ENCODE data around the gene SPRN. TPM values are rescaled to one million over a fixed set of nuclear protein-coding genes. Genes with fewer than 3 reads are reported as not detected.
A peak's percentile ranks its signal among the peaks of the same experiment; 100 is the strongest.

SPRN gene
- polyA plus RNA-seq, 4 donors = 3.4 to 7.5 (median 5.3) TPM

DNA sequence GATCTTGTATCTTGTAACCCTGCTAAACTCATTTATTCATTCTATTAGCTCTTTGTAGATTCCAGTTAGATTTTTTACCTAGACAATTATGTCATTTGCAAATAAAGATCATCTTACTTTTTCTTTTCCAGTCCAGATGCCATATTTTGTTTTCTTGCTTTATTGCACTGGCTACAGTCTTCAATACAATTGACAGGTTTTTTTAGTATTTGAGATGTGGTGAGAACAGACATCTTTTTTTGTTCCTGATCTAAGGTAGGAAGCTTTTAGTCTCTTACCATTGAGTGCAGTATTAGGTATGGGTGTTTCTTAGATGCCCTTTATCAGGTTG is 12.1 kb downstream of the SPRN start:
- DNase-seq (ENCODE audit: low read depth in 4 of 4, low spot score in 2 of 4) = no peak

DNA sequence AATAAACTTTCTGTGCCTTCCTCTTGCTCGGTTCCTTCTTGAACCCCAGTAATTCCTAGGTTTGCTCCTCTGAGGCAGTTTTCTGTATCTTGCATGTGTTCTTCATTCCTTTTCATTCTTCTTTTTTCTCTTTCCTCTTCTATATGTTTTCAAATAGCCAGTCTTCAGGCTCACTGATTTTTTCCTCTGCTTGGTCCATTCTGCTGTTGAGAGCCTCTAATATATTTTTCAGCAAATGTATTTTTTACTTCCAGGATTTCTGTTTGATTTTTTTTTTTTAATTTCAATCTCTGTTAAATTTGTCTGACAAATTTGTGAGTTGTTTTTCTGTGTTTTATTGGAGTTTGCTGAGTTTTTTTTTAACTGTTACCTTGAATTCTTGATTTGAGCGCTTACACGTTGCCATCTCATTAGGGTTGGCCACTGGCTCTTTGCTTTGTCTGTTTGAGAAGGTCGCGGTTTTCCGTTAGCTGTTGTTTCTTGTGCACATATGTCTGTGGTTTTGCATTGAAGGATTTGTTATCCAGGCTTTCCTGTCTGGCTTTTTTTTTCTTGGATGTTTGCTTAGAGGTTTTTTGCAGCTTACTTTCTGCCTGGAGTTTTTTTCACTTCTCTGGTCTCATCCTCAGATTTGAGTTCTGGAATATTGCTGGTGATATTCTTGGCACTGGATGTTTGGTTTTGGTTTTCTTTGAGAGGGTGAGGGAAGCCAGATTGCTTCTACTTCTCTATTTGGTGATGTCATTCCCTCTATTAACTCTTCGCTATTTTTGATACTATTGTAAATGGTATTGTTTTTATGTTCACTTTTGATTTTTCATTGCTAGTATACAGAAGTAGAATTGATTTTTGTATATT is 12.7 kb downstream of the SPRN start:
- DNase-seq (ENCODE audit: low read depth in 4 of 4, low spot score in 2 of 4) = no peak

DNA sequence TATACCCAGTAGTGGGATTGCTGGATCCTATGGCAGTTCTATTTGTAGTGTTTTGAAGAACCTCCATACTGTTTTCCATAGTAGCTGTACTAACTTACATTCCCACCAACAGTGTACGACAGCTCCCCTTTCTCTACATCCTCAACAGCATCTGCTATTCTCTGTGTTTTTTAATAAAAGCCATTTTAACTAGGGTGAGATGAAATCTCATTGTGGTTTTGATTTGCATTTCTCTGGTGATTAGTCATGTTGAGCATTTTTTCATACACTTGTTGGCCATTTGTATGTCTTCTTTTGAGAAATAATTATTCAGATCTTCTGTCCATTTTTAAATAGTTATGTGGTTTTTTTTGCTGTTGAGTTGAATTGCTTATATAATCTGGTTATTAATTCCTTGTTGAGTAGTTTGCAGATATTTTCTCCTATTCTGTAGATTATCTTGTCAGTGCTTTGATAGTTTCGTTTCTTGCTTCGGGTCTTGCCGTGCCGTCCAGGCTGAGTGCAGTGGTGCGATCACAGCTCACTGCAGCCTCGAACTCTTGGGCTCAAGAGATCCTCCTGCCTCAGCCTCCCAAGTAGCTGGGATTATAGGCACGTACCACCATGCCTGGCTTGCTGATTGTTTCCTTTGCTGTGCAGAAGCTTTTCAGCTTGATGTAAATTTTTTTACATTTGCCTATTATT is 18.4 kb downstream of the SPRN start:
- no peak for DNase-seq (ENCODE audit: low read depth in 4 of 4, low spot score in 2 of 4)

DNA sequence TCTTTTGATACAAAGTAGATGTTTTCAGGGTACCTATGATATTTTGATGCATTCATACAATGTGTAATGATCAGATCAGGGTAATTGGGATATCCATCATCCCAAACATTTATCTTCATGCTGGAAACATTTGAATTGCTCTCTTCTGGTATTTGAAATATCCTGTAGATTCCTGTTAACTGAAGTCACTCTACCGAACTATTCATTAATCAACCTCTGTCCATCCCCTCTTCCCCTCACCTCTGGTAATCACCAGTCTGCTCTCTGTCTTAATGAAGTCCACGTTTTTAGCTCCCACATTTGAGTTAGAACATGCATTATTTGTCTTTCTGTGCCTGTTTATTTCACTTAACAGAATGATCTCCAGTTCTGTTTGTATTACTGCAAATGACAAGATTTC is 19.2 kb downstream of the SPRN start:
- DNase-seq (ENCODE audit: low read depth in 4 of 4, low spot score in 2 of 4) = no peak

DNA sequence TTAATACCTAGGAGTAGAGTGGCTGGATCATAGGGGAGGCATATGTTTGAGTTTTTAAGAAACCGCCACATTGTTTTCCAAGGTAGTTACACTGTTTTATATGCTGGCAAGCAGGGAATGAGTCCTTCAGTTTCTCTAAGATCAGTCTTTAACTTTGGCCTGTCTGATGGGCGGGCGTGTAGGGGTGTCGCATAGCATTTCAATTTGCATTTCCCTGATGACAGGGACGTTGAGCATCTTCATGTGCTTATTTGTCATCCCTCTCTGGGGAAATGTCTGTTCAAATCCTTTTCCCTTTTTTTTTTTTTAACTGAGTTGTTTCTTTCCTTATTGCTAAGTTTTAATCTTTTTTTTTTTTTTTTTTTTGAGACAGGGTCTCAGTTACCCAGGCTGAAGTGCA is 20.6 kb downstream of the SPRN start:
- no peak for DNase-seq (ENCODE audit: low read depth in 4 of 4, low spot score in 2 of 4)

DNA sequence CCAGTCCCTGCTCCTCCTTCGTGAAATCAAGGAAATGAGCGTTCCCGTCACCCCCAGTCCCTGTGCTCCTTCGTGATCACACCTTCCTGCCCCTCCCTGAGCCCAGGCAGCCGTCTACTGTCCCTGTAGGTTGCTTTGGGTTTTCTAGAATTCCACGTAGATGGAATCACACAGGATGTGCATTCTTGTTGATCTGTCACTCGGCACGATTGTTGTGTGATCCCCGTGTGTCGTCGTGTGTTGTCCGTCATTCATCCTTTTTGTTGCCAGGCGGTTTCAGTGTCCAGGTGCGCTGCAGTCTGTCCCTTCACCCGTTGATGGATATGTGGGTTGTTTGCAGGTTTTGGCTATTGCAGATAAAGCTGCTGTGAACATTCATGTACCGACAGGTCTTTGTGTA is 21.1 kb downstream of the SPRN start:
- DNase-seq (ENCODE audit: low read depth in 4 of 4, low spot score in 2 of 4) = no peak

DNA sequence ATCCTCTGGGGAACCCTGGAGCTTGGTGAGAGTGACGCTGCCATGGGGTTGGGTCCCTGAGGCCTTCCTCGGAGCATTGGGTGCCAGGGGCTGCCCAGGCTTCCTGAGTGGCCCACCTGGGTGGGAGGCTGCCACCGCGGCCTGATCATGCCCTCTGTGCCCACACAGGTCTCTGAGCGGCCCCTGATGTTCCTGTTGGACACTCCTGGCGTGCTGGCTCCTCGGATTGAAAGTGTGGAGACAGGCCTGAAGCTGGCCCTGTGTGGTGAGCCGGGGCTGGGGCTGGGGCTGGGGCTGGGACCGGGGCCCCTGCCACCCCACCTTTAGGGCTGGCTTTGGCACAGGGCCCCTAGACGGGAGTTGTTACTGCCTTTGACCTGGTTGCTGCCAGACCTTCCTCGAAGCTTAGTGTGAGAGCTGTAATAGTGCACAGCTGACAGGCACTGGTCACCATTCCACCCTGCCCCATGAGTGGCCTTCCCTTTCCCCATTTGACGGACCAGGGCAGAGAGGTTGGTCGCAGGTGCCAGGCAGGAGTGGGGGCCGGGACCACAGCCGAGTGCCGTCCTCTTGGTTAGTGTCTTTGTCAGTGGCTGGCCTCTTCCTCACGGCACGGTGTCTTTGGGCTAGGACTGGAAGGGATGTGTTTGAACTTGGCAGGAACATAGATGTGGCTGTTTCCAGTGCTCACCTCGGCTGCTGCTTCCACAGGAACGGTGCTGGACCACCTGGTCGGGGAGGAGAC is 22.3 kb downstream of the SPRN start:
- DNase-seq (ENCODE audit: low read depth in 4 of 4, low spot score in 2 of 4) = no peak

DNA sequence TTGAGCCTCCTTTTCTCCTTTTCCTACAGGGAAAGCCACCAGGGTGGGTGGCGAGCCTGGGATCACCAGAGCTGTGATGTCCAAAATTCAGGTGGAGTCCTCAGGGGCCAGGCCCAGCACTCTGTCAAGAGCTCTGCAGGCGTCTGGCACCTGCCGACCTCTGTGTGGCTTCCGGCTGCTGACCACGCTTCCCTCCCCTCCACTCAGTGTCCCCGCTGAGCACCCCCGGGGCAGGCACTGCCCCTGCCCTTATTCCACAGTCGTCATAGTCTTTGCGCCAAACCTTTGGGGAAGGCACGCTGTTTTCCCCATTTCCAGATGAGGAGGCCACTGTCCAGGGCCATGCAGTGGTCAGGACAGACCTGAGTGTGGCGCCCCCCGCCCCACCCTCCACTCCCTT is 22.9 kb downstream of the SPRN start:
- no peak for DNase-seq (ENCODE audit: low read depth in 4 of 4, low spot score in 2 of 4)

DNA sequence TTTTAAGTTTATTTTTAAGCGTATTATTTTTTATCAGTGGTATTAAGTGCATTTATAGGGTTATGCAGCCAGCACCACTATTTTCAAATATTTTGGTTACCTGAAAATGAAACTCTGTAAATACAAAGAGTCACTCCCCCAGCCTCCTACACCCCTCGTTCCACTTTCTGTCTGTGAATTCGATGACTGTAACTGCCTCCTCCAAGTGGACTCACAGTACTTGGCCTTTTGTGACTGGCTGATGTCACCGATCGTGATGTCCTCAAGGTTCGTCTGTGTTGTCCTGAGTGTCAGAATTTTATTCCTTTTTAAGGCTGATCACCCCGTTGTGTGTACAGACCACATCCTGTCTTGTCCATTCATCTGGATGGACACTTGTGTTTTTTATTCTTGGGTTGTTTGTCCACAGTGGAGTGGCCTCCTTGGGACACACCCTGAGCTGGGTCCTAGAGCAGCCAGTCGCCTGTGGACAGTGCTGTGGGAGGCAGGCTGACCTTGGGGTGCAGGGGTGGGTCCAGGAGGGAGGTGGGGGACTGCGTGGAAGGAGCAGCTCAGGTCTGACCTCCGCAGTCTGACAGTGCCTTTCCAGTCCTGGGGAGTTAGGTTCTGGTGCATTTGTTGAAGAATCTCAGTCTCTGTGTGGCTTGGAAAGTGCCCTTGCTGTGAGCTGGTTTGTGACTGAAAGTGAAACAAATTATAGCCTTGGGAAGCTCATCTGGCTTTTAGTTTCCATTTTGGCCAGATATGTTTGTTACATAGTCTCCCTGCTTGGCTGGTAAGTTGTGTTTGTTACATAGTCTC is 23.6 kb downstream of the SPRN start:
- DNase-seq (ENCODE audit: low read depth in 4 of 4, low spot score in 2 of 4) = no peak

DNA sequence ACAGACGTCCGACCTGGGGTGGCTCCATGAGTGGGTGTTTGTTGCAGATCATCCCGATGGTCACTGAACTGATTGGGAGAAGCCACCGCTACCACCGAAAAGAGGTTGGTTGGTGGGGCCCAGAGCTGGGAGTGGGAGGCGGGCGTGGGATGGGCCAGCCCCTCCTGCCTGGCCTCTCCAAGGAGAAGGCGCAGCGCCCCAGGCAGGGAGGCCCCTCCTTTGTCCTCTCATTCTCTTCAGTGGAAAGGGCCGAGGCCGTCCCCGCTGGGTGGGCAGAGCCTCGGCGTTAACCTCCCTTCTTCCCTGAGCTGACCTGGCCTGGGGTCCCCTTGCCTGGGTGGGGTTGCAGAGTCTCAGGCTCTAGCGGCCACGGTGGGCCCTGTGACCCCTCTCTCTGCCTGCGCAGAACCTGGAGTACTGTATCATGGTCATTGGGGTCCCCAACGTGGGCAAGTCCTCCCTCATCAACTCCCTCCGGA is 25.3 kb downstream of the SPRN start:
- DNase-seq (ENCODE audit: low read depth in 4 of 4, low spot score in 2 of 4) = no peak

DNA sequence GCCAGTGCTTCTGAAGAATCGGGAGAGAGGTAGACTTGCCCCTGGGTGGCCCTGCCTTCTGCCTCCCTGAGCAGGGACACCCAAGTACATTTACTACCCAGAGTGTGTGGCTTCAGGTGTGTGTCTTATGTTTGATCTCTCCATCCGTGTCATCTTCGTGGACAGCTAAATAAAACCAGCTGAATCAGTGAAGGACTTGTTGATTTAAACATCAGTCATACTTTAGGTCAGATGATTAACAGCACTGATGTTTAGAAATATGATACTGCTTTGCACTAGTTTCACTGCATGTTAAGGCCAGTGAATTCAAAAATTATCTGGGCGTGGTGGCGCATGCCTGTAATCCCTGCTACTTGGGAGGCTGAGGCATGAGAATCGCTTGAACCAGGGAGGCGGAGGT is 26.5 kb downstream of the SPRN start:
- no peak for DNase-seq (ENCODE audit: low read depth in 4 of 4, low spot score in 2 of 4)

DNA sequence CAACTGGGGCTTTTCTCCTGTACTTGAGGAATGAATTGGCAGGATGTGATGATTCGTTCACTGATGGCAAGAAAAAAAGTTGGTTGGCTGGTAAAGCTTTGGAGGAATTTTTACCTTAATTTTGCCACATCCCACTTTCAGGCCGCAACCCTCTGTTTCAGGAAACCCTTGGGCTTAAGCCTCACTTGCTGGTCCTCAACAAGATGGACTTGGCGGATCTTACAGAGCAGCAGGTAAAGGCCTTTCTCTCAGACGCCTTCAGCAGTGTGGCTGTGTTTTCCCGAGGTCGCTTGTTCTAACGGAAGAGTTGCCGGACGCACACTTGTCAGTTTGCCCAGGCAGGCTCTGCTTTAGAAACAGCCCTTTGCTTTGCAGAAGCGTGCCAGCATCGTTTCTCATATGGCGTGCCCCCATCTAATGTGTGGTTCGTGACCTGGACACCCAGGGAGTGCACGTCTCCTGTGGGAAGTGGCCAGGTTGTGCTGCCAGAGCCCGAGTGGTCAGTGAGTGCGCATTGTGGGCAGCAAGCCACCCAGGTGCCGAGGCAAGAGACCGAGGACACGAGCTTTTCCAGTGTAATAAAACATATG is 28.3 kb downstream of the SPRN start:
- DNase-seq (ENCODE audit: low read depth in 4 of 4, low spot score in 2 of 4) = no peak

DNA sequence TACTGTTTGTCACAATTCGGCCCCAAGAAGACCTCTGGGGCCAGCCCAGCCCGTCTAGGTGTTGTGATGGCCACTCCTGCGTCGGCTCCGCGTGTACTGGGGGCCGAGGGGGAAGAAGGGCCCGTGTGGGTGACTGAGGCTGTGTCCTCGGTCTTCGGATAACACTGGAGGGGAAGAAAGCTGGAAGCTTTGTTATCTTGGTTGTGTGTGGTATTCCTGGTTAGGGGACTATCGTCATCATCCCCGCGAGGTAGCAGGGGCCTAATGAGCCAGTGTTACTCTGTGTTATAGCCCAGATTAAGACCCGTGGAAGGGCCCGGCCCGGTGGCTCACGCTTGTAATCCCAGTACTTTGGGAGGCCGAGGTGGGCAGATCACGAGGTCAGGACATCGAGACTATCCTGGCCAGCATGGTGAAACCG is 29.6 kb downstream of the SPRN start:
- DNase-seq (ENCODE audit: low read depth in 4 of 4, low spot score in 2 of 4) = no peak

DNA sequence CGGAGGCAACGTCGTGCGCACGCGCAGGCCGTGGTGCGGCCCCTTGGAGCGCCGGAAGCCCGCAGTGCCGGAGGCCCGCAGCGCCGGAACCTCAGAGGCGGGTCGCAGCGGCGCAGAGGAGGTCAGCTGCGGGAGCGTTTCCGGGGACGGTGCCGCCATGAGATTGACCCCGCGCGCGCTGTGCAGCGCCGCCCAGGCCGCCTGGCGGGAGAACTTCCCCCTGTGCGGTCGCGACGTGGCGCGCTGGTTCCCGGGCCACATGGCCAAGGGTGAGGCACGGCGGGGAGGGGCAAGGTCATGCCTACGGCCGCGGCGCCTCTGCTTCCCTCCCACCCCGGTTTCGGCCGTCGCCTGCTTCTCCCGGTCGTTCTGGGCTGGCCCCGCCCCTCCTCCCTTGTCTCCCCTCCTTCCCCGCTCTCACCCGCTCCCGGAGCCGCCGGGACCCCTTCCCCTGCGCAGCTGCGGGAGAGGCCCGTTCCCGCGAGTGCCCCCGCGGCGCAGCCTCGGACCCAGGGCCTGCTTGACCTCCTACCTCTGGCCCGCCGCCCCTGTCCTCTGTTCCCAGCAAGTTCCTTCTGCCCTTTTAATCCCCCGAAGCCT is 30.3 kb downstream of the SPRN start, which contains the start of gene MTG1:
TSS of gene MTG1 (plus strand) at position 94 of the 600 bp plus-strand sequence. CDS start at position 158, 64 bp downstream.
- peak; percentile 74 to 92 (median 88) for DNase-seq (ENCODE audit: low read depth in 4 of 4, low spot score in 2 of 4)

DNA sequence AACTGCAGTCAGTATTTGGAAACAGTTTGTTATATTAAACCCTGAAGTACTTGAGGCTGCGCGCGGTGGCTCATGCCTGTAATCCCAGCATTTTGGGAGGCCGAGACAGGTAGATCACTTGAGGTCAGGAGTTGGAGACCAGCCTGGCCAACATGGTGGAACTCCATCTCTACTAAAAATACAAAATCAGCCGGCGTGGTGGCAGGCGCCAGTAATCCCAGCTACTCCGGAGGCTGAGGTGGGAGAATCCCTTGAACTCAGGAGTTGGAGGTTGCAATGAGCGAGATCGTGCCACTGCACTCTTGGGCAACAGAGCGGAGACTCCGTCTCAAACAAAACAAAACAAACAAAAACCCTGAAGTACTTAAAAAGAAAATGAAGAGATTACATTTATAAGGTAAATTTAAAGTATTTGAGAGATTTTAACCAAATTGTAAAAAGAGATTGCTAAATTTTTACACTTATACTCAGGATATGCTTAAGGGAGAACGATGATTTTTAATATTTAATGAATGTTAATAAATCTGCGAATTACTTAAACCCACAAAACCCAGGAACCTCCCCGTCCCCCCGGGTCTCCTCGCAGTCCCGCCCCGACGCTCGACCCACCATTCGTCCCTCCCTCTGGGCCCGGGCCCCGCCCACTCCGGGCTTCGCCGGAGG is 30.9 kb downstream of the SPRN start:
- DNase-seq (ENCODE audit: low read depth in 4 of 4, low spot score in 2 of 4) = no peak

DNA sequence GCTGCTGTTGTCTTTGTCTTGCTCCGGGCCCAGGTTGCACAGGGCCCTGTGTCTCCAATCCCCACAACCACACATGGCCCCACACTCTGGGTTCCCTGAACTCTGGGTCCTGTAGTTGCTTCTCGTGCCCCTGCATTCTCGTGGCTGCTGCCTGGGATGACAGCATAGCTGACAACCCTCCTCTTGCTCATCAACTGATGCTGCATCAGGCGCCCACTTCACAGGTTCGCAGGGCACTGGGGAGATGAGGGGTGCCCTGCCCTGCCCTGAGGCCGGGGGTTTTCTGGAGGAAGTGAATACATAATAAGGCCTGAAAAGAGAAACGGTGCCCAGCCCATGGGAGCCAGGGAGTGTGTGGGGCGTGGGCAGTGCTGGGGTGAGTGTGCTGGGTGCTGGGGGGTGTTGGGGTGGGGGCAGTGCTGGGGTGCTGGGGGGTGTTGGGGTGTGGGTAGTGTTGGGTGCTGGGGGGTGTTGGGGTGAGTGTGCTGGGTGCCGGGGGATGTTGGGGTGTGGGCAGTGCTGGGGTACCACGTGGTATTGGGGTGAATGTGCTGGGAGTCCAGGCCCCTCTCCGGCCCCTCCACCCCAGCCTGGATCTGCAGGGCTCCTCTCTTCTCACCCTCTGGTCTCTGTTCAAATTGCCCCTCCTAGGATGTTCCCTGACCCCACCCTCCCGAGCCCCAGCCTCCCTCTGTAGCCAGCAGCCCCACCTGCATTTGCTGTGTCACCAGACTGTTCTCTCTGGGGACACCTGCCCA is 32.5 kb downstream of the SPRN start:
- DNase-seq (ENCODE audit: low read depth in 4 of 4, low spot score in 2 of 4) = no peak

DNA sequence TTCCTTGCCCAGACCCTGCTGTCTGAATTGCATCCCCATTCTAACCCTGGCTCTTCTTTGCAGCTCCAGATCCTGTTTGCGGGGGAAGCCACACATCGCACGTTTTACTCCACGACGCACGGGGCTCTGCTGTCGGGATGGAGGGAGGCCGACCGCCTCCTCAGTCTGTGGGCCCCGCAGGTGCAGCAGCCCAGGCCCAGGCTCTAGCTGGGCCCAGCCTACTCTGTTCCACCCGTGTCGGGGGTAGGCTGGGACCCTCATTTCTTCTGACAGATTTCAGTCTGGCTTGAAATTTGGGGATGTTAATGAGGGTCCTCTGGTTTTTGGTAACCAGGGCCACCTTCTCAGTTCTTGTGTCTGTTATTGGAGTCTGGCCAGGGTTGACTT is 33.2 kb downstream of the SPRN start:
- DNase-seq (ENCODE audit: low read depth in 4 of 4, low spot score in 2 of 4) = no peak

DNA sequence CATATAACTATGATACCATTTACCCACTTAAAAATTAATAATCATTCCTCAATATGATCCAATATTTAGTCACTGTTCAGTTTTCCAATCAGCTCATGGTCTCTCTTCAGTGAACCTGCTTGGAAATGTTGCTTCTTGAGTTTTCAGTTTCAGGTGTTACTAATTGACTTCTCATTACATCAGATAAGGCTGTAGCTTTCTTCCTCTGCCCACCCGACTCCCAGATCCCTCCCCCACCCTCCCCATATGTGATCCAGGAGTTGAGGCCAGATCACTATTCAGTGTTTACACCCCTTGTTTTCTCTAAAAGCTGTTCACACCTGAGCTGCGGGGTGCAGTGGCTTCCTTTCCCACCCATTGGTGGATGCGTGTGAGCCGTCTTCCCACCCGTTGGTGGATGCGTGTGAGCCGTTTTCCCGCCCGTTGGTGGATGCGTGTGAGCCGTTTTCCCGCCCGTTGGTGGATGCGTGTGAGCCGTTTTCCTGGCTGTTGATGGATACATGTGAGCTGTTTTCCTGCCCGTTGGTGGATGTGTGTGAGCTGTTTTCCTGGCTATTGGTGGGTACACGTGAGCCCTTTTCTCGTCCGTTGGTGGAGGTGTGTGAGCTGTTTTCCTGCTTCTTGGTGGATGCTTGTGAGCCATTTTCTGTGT is 33.7 kb downstream of the SPRN start:
- no peak for DNase-seq (ENCODE audit: low read depth in 4 of 4, low spot score in 2 of 4)
